GM19240 (cell line): ENCODE data around the gene TAS1R3.

ENCODE experiments used
- DNase-seq: peaks from one replicate; pipeline ENCODE4 v3.0.0; 2011; ENCODE audit warnings: low spot score; ENCODE audit not compliant: insufficient read length

TAS1R3 gene

DNA sequence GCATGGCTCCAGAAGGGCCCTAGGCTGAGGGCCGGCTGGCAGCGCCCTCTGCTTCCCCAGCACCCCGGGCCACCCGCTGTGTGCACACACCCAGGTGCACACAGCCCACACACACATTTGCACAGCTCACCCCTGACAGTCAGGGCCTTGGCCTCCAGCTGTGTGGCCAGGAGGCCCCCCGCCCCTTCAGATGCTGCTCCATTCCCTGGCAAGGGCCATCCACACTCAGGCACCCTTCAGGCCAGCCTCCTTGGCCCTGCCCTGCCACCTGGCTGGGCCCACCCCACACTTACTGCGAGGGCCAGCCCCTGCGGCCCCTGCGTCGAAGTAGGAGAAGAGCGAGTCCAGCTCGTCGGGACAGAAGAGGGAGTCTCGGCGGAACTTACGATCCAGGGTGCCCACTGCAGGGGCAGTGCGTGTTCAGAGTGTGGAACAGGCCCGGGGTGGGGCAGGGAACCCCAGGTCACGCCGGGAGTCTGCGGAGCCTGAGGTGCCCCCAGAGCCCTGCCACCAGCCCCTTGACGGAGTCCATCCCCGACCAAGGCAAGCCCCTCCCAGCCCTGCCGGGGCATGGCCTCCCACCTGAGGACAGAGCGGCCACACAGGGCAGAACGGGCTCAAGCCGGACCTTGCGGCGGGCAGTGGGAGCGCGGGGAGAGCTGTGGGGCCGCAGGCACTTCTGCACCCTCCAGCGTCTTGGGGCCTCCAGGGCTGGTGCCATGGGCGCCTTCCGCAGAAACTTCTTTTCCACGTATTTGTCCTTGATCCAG, 35.7 kb upstream of the TAS1R3 start:
- DNase-seq = no peak

DNA sequence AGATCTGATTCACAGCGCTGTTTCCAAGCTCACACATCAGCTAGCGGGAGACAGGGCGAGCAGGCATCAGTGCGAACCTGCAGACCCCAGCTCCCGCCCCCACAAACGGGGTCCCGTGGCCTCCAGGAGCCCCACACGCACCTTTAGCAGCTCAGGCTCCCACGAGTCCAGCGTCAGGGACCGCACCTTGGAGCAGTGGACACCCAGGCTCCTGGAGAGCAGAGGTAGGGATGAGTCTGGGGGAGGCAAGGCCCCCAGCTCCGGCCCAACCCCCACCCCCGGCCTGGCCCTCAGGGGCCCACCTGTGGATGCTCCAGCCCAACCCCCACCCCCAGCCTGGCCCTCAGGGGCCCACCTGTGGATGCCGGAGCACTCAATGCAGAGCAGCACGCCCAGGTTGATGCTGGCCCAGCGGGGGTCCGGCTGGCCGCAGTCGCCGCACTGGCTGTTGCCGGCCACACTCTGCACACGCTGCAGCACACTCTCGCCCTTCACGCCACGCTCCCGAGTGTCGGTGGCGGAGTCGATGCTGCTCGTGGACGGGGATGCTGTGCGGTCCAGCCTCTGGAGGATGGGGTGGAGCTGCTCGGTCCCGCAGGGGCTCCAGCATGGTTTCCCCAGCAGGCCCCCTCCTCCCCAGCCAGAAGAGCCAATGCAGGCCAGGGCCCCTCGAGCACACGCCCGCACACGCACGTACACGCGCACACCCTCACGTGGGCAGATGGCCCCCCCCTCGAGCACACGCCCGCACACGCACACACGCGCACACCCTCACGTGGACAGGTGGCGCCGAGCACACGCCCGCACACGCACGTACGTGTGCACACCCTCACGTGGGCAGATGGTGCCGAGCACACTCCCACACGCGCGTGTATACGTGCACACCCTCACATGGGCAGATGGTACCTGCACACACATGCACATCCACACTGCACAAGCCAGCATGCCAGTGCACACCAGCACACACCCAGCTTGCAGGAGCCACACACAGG, 34.7 kb upstream of the TAS1R3 start:
- no peak for DNase-seq

DNA sequence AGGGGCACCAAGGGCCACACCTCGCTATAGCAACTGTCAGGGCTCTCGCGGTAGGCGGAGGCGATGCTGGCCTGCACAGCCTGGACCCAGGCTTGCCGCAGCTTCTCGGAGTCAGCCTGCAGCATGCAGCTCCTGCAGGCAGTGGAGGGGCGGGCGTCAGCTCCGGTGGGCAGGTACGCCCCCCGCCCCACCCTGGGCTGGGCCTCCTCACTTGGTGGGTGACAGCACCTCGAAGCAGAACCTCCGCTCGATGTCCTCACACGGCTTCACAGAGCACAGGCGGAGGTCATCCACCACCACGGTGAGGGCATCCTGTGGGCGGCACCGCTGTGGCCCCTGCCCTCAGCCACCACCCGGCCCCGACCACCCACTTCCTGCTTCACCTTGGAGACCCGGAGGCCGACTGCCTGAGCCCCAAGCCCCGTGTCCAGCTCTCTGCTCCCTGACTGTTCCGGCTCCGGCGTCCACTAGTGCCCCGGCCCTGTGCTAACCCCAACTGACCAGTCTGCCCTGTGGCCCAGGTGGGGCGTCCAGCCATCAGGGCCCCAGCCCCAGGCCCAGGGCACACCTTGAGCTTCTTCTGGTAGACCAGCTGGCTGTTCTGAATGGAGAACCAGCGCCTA, 33.2 kb upstream of the TAS1R3 start:
- no peak for DNase-seq

DNA sequence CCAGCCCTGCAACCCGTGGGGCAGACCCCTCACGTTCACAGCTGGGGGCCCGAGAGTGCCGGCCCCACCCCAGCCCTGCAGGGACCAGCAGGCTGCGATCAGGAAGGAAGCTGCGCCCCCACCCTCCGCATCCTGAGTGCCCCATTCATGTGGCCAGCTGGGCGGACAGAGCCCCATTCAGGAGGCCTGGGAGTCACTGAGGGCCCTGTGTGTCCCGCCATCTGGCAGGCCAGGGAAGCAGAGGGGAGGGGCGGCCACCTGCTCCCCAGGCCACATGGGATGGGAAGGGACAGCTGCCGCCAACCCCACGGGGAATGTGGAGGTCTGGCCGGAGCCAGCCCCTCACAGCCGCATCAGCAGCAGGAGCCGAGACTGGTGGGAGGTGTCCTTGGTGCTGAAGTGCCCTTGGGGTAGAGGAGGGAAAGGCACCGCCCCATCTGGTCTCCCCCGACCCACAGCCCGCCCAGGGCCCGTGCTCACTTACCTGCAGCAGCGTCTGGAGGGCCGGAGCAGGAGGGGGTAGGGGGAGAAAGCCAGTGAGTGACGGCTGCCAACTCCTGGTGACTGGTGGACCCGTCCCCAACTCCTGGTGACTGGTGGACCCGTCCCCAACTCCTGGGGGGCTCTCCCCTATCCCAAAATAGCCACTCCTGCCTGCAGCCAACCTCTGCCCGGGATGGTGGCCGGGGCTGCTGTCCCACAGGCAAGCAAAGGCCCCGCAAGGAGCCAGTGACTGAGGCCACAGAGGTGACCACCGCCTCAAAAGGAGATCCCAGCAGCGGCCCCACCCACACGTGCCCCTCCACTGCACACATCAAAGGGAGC, 32.0 kb upstream of the TAS1R3 start:
- no peak for DNase-seq

DNA sequence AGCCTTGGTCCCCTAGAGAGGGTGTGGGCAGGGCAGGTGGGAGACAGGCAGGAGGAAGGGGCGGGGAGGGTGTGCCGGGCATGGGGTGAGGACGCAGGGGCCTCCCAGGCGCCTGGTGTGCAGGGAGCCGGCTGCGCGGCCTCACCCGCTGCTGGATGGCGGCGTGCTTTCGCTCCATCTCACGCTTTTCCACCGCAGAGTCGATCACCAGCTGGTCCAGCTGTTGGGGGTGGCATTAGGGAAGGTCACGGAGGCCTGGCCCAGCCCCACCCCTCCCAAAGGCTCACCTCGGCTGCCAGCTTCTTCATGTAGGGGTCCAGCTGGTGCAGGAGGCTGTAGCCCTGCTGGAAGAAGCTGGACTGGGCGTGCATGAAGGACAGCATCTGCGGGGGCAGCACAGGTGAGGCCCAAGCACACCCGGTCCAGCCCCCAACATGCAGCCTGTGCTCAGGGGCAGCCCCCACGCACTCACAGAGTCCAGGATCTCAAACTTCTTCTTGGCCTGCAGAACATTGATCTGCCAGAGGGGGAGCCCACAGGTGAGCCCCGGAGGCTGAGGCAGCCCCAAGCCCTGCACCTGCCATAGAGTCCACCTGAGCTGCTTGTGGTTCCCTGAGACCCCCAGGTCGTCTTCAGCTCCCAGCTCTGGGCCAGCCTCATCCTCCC, 31.3 kb upstream of the TAS1R3 start:
- no peak for DNase-seq

DNA sequence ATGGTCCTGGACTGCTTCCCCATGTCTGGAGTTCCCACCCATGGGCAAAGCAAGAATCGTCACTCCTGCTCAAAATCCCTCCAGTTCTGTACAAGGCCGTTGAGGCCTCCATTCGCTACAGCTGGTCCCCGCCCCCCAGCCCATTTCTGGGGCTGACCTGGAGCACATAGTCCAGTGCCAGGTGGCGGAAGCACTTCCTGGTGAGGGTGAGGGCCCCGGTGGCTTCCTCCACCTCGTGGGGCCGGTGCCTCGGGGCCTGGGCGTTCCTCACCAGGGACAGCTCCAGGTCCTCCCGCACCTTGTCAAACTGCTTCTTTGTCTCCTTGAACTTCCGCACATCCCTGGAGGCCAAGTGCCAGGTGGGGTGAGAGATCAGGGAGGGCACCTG, 30.7 kb upstream of the TAS1R3 start:
- no peak for DNase-seq

DNA sequence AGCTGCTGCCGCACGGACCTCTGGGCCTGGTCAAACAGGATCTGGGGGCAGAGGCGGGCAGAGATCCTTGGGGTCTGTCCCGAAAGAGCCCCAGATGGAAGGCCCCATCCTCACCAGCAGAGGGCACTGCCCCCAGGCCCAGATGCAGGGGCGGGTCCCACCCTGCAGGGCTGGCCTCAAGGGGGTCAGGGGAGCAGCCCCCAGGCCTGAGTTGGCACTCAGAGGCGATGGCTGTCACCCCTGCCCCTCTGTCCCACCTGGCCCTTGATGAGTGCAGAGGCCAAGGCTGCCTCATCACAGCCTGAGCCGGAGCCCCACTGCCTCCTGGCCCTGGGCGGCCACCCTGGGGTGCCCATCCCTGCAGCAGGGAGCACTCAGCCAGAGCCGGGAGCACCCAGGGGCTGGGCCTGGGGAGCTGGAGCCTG, 29.1 kb upstream of the TAS1R3 start:
- no peak for DNase-seq

DNA sequence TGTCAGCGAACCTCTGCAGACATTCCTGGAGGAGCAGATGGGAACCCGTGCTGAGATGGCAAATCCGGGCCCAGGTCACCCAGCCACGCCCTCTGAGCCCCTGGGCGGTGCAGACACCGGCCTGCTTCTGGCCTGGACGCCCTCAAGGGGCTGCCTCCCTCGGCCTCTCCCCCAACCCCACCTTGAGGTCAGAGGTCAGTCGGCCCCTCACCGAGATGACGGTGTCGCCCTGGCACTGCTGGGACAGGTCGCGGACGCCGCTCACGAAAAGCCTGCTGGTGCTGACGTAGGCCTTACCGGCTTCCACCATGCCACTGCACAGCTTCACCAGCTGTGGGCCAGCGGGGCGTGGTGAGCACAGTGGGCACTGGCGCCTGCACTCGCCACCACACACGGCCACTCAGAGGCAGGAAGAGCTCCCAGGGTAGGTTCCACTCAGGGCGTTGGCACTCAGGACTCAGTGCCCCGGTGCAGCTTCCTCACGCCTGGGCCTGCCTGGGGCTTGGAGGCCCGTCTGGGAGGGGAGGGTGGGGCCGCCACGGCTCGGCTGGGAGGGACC, 28.1 kb upstream of the TAS1R3 start:
- DNase-seq = no peak

DNA sequence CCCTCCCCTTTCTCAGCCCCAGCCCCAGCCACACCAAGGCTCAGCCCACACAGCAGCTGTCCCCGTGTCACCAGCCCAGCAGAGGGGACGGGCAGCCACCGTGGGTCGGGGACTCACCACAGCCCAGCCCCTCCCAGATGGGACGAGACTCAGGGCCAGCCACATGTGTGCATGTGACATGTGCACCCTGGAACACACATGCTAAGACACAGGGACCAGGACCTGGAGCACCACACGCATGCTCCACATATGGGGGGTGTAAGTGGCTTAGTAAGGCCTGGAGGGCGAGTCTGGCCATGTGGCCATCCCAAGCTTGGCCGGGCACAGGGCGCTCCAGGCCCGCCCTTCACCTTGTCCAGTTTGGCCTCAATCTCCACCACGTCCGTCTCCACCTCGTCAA, 27.3 kb upstream of the TAS1R3 start:
- DNase-seq = no peak

DNA sequence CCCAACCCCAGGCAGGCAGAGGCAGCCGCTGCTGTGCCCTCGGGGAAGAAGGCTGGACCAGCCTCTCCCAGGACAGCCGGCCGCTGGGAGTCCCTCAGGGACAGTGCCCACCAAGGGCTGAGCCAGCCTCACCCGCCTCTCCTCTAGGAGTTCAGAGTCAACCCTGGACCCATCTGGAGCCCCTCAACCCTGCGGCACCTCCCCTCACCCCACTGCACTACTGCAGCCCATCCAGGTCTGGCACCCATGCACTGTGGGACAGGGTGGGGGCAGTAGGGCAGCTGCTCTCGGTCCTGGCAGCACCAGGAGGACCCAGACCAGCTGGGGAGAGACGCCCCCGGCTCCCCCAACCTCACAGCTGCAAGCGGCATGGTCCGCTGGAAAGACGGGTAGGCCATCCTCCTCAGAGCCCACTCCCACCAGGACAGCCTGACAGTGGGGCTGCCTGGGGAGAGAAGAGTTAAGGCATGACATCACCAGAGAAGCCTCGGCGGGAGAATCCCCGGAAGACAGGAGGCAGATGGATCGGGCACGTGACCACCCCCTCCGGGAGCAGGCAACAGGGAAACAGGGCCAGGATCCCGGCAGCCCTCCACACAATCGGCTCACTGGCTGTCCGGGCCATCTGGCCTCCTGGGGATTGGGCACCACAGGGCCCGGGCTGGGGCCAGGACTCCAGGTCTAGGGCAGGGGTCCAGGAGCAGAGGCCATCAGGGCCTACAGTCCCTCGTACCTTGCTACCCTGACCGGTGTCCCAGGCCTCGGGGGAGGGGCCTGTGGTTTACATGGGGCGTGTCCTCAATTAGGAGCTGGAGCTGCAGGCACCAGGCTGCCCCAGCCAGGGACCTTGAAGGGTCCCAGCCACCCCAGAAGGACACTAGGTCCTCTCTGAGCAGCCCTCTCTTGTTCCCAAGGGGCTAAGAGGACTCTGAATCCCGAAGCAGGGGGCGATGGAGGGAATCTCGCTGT, 26.5 kb upstream of the TAS1R3 start:
- DNase-seq = no peak

DNA sequence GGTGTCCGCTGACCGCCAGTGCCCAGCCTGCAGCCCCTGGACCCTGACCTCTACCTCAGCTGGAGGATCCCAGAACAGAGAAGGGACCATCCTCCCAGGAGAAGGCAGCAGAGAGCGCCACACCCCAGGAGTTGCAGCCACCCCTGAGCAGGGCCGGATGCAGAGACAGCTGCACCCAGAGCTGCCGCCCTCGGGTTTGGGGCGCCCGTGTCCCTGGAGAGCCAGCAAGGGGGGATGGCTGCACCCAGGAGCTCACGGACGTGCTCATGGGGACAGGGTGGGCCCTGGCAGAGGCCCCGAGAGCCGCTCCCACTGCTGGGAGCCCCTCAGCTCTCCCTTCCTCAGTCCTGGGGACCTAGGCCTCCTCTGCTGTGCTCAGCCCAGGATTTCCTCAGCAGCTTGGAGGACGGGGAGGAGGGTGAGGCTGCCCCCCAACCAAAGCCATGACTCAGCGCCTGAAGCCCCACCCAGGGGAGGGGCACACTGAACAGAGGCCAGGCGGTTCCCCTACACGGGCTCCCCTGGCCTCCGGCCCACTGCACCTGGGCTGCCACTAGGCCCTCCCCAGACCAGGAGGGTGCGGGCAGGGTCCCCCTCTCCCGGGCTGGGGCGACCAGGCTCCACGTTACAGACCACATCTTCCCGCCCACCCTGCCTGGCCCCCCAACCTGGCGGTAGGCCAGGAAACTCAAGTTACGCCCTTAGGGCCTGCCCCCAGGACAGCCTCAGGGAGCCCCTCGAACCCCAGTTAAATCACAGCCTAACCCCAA, 25.6 kb upstream of the TAS1R3 start:
- DNase-seq = no peak

DNA sequence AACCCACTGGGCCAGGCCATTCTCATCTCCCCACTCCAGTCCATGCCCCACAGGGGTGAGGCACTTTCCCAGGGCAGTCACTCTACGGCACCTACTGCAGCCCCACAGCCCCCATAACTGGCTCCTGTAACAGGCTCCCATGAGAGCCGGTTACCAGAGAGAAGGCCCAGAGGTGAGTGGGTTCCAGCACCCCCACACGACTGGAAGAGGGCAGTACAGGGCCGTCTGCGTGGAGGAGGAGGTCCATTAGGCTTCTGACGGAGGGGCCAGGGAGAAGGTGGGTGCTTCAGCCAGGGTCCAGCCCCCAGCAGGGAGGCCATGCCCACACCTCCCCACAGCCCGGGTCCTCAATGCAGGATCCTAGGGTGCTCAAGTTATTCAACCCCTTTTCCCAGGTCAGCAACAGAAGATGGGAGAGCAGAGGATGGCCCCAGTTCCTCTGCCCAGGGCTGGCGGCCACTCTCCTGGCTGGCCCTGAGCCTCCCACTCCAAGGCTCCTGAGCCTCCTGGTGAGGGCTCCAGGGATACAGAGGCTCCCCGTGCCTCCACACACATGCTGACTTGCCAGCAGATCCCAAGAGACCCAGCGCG, 24.9 kb upstream of the TAS1R3 start:
- no peak for DNase-seq

DNA sequence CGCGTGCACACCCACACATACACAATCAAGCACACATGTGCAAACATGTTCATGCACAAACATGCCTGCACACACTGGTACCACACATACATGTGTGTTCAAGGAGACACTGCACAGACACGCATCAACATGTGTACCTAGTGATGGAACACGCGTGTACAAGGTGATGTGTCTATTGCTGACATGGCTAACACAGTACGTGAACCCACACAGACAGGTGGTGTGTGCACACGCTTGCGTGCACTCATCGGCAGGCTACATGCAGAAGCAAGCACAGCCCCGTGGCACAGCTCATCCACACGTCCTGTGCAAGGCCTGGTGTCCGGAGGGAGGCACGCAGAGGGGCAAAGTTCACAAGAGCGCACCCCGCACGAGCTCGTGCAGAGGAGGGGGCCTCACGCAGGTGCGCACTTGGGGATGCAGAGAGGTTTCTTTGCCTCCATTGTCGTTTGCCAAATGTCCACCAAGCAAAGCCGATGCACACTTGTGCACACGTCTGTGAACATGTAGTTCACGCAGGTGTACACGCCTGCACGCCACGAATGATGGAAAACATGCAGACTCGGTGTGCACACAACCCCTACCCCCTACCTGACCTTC, 24.3 kb upstream of the TAS1R3 start:
- DNase-seq = no peak

DNA sequence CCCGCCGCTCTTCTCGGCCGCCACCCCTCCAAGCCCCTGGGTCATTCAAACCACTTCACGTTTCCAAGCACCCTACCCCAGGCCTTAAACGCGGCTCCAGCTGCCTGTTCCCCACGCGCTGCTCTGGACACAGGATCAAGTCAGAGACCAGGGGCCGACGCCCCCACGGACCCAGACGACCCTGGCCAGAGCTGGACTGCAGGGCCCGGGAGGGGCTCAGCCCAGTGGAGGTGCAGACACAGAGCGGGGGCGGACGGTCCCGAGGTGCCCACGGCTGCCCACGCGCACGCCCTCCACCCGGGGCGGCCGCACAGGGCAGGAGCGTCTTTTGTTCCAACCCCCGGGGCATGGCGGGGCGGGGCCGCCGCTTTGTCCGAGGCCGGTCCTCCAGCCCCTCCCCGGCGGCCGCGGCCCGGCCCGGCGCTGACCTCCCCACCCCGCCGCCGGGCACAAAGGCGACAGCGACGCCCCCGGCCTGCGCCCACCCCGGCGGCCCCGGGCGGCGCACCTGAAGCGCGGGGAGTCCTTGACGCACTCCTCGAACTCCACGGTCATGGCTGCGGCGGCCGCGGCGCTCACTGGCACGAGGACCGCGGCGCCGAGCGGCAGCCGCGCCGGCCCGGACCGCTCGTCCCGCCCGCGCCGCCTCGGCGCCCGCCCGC, 23.7 kb upstream of the TAS1R3 start:
- DNase-seq = no peak

DNA sequence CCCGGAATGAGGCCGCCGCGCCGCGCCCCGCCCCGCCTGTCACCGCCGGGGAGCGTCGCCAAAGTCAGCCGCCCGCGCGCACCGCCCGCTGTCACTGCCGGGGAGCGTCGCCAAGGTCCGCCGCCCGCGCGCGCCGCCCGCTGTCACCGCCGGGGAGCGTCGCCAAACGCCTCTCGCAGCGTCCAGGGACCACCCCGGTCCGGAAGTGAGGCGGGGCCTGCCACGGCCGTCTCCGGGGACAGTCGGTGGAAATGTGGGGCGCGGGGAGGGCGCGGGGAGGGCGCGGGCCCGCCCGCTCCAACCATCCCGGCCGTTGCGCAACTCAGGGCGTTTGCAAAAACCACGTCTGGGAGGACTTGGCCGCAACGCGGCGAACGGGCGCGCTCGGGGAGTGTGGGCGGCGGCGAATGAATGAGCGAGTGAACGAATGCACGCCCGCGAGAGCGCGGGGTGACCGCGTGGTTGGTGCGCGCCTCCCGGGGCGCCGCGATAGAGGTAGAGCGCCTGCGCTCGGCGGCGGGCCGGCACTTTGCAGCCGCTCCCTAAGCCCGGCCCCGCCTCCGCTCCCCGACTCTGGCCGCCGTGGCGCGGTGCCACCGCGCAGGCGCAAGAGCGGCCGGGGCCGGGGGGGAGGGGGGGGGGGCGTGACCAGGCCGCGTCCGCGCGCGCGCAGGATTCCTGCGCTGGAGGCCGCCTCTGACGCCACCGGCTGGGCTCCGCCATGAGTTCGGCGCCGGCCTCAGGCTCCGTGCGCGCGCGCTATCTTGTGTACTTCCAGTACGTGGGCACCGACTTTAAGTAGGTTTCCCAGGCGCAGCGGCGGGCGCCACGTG, 22.9 kb upstream of the TAS1R3 start, which contains the start of the genes ACAP3 and PUSL1:
Gene ACAP3 (minus strand): TSS at position 8 of the 833 bp plus-strand sequence. CDS start 115 bp downstream, outside the sequence.
Gene PUSL1 (plus strand): TSS at position 675 of the 833 bp plus-strand sequence. CDS start 47 bp downstream, at position 722.
- DNase-seq = peak; percentile 96

DNA sequence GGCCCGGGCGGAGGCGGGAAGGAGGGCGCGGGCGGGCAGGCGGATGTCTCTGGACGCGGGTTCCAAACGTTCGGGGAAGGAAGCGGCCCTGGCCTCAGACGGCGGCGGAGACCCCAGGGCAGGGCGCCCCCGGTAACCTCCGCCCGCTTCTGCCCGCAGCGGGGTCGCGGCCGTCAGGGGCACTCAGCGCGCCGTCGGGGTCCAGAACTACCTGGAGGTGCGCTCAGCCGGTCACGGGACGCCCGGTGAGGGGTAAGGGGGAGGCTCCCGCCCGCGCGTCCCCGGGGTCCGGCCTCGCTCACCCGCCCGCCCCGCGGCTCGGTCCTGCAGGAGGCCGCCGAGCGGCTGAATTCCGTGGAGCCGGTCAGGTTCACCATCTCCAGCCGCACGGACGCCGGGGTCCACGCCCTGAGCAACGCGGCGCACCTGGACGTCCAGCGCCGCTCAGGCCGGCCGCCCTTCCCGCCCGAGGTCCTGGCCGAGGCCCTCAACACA, 22.3 kb upstream of the TAS1R3 start:
- DNase-seq = no peak
